ENCODE measurements around the gene SCYL2. TPM values are rescaled to one million over a fixed set of nuclear protein-coding genes. Genes with fewer than 3 reads are reported as not detected.

SCYL2 gene
- total RNA-seq, 1 experiment from 2014 or later = 41.4 TPM

- no peaks in the 10 kb centered on the region for H3K23me2 ChIP-seq (ENCODE audit: insufficient read length, low read depth, low read length, poor library complexity, severe bottlenecking)
- H4K5ac ChIP-seq (ENCODE audit: insufficient read length, low read depth, low read length) = no peak overlapping the region
- no peaks in the 10 kb centered on the region for H3K79me2 ChIP-seq (ENCODE audit: insufficient read depth, low read length)
- no peak for DNase-seq
- no peak overlapping the region for H3T11ph ChIP-seq (ENCODE audit: low read length)
- H2BK120ac ChIP-seq (ENCODE audit: low read depth, low read length, poor library complexity, severe bottlenecking) = no peak overlapping the region
- H3K36me3 Mint-ChIP-seq (ENCODE audit: insufficient read depth in 1 of 3, low read depth in 3 of 3) = no peaks in the 10 kb centered on the region
- no peak overlapping the region for H3K27ac Mint-ChIP-seq
- no peak overlapping the region for H3K9ac ChIP-seq (ENCODE audit: extremely low read depth, insufficient read length, low read length)
- no peak overlapping the region for H4K91ac ChIP-seq (ENCODE audit: insufficient read length, low read depth, low read length)
- H3K4me3 Mint-ChIP-seq = no peak overlapping the region
- H3K4ac ChIP-seq (ENCODE audit: low read depth, low read length) = no peak overlapping the region
- H3K23ac ChIP-seq (ENCODE audit: insufficient read length, low read depth, low read length) = no peak overlapping the region
- H2BK20ac ChIP-seq (ENCODE audit: low read depth, low read length, poor library complexity, severe bottlenecking) = no peak overlapping the region
- no peaks in the 10 kb centered on the region for H3K4me1 Mint-ChIP-seq
- H3K27me3 Mint-ChIP-seq (ENCODE audit: low read depth) = no peaks in the 10 kb centered on the region
- no peaks in the 10 kb centered on the region for H3K9me3 Mint-ChIP-seq
- no peak overlapping the region for H3K4me2 ChIP-seq (ENCODE audit: insufficient read depth, insufficient read length, low read length)
- no peaks in the 10 kb centered on the region for H3K9me3 ChIP-seq (ENCODE audit: control insufficient read depth, low read depth, low read length)
- H3K27me3 ChIP-seq (ENCODE audit: insufficient read depth, low read length) = no peaks in the 10 kb centered on the region
- no peaks in the 10 kb centered on the region for H3K79me1 ChIP-seq (ENCODE audit: insufficient read depth, low read depth, low read length, poor library complexity, severe bottlenecking)
- TF ChIP-seq CTCF (conservative IDR thresholded peaks at IDR 0.05) = no peak
- no peak overlapping the region for H4K8ac ChIP-seq (replicated peaks; ENCODE audit: insufficient read length, low read depth, low read length)
- no peaks in the 10 kb centered on the region for H3K4me1 ChIP-seq (ENCODE audit: insufficient read depth, low read length)
- no peak overlapping the region for H3K56ac ChIP-seq (ENCODE audit: insufficient read length, low read depth, low read length)
- no peak overlapping the region for H3K18ac ChIP-seq (ENCODE audit: insufficient read length, low read depth, low read length)
- H3K14ac ChIP-seq (ENCODE audit: insufficient read depth, low read length) = no peak overlapping the region
- H2BK5ac ChIP-seq (ENCODE audit: insufficient read length, low read length) = no peak overlapping the region
- H2BK15ac ChIP-seq (ENCODE audit: low read depth, low read length) = no peak overlapping the region
- H2AK5ac ChIP-seq (ENCODE audit: insufficient read length, low read length) = no peak overlapping the region
- H2AFZ ChIP-seq (ENCODE audit: low read length) = no peak overlapping the region
- no peaks in the 10 kb centered on the region for H4K20me1 ChIP-seq (ENCODE audit: control insufficient read depth, insufficient read depth, insufficient read length)
- no peak overlapping the region for H3K27ac ChIP-seq (ENCODE audit: insufficient read length, low read depth, low read length)
- H2BK12ac ChIP-seq (ENCODE audit: insufficient read length, low read depth, low read length) = no peak overlapping the region
Measured at GRCh38 chr12:100248886-100249285, 18.1 kb upstream of the SCYL2 start.

Data from H9 (cell line).